Kidney epithelial cell (primary cell): ENCODE measurements around the gene KCTD10. TPM values are rescaled to one million over a fixed set of nuclear protein-coding genes. Genes with fewer than 3 reads are reported as not detected.
"Not testable (repeated sequence)": the region's sequence is repeated elsewhere in the genome, so short reads cannot be mapped to it uniquely, and the experiment has no call there.

ENCODE experiments used
- DNase-seq: peaks from one replicate; pipeline ENCODE4 v3.0.0-alpha.2; 2010; ENCODE audit warnings: low read depth
- H3K27me3 ChIP-seq: 2 replicates; pipeline ENCODE4 v1.6.0; 2011; ENCODE audit warnings: low read length; ENCODE audit not compliant: control insufficient read depth, insufficient read depth
- H3K36me3 ChIP-seq: 2 replicates; pipeline ENCODE4 v1.5.1; 2011; ENCODE audit warnings: low read length; ENCODE audit not compliant: control insufficient read depth, insufficient read depth
- H3K4me3 ChIP-seq: 2 replicates; pipeline ENCODE4 v1.5.1; 2011; ENCODE audit warnings: low read depth, mild to moderate bottlenecking, control low read depth, low read length
- total RNA-seq: library from RNA; depleted of rRNA; stranded (reverse); fragments of >200 nt; gene quantifications from 2 replicates; pipeline ENCODE4 v1.2.3, GENCODE V29; 2015
- TF ChIP-seq, protein P1 (sequence below): IDR thresholded peaks from 2 replicates; pipeline ENCODE4 v1.5.1; 2011; ENCODE audit warnings: mild to moderate bottlenecking, moderate library complexity, low read length, control low read depth, inconsistent platforms; ENCODE audit not compliant: insufficient read depth, poor library complexity, severe bottlenecking

The KCTD10 gene
- total RNA-seq, 1 donor from 2014 or later, result 37.9 TPM

- Histone ChIP-seq H3K36me3 (no peaks in the 10 kb centered on the region), H3K27me3 (no peaks in the 10 kb centered on the region), H3K4me3 (peak overlapping the region; percentile 69)
- TF ChIP-seq, protein P1, sequence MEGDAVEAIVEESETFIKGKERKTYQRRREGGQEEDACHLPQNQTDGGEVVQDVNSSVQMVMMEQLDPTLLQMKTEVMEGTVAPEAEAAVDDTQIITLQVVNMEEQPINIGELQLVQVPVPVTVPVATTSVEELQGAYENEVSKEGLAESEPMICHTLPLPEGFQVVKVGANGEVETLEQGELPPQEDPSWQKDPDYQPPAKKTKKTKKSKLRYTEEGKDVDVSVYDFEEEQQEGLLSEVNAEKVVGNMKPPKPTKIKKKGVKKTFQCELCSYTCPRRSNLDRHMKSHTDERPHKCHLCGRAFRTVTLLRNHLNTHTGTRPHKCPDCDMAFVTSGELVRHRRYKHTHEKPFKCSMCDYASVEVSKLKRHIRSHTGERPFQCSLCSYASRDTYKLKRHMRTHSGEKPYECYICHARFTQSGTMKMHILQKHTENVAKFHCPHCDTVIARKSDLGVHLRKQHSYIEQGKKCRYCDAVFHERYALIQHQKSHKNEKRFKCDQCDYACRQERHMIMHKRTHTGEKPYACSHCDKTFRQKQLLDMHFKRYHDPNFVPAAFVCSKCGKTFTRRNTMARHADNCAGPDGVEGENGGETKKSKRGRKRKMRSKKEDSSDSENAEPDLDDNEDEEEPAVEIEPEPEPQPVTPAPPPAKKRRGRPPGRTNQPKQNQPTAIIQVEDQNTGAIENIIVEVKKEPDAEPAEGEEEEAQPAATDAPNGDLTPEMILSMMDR, result no peak
- DNase-seq, result no peak
Observed at GRCh38 chr12:109476807-109477184, 304 bp downstream of the KCTD10 start.

DNA sequence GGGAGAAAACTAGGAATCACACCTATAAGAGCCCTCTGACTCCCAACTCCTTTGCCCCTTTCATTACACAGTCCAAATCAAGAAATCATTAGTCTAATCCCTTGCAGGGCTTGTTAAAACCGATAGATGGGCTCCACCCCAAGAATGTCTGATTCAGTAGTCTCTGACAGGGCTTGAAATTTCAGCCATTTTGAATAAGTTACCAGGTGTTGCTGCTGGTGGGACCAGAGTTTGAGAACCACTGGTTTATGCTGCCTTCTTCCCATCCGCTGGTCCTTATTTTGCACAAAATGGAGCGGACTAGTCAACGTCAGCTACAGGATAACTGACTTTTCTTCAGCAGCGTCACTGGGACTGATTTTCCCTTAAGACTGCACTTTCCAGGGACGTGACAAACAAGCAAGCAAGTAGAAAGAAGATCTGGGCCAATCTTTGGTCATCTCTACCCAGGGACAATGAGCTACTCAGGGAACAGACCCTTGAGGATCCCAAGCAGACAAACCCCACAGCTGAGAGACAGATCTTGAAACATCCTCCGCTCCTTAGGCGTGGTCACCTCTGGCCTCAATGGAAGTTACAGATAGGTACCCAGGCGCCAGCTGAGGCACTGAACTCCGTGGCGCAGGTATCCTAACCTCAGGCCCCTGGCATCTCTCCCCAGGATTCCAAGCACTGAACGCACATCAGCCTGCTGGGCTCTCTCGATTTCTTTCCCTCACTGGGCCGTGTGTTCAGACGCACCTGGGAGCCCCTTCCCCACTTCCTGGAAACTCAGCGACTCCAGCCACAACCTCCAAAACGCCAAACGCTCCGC is 900 bp downstream of the KCTD10 start:
- TF ChIP-seq, protein P1, result no peak
- Histone ChIP-seq H3K27me3 (no peaks in the 10 kb centered on the region), H3K36me3 (no peaks in the 10 kb centered on the region), H3K4me3 (peak overlapping the region; percentile 69)
- DNase-seq, result no peak

GRCh38 chr12:109475121-109475520 is 2.0 kb downstream of the KCTD10 start:
- no peak overlapping the region for H3K4me3 ChIP-seq
- TF ChIP-seq, protein P1, result no peak
- DNase-seq, result no peak
- no peaks in the 10 kb centered on the region for H3K36me3 ChIP-seq
- H3K27me3 ChIP-seq, result no peaks in the 10 kb centered on the region

DNA sequence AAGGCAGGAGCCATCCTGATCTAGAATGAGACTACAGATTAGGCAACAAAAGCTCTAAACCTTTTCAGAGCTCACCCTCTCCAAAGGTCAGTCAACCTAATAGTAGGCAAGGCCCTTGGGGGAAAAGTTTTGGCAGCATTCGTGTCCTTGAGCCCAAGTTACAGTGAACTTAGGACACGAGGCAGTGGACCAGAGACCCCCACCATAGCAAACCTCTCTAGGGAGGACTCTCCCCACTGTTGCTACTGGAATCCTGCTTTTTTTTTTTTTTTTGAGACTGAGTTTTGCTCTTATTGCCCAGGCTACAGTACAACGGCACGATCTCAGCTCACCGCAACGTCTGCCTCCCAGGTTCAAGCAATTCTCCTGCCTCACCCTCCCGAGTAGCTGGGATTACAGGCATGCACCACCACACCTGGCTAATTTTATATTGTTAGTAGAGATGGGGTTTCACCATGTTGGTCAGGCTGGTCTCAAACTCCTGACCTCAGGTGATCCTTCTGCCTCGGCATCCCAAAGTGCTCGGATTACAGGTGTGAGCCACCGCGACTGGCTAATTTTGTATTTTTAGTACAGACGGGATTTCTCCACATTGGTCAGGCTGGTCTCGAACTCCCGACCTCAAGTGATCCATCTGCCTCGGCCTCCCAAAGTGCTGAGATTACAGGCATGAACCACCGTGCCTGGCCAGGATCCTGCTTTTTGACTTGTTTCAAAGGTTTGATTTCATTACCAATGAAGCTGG is 3.4 kb downstream of the KCTD10 start:
- H3K36me3 ChIP-seq, H3K27me3 ChIP-seq, DNase-seq, H3K4me3 ChIP-seq: not testable (repeated sequence)

- no peak overlapping the region for H3K4me3 ChIP-seq
- H3K27me3 ChIP-seq, result no peaks in the 10 kb centered on the region
- DNase-seq, result no peak
- H3K36me3 ChIP-seq, result no peaks in the 10 kb centered on the region
- TF ChIP-seq, protein P1, result no peak
Observed at GRCh38 chr12:109473006-109473405, 4.1 kb downstream of the KCTD10 start.

DNA sequence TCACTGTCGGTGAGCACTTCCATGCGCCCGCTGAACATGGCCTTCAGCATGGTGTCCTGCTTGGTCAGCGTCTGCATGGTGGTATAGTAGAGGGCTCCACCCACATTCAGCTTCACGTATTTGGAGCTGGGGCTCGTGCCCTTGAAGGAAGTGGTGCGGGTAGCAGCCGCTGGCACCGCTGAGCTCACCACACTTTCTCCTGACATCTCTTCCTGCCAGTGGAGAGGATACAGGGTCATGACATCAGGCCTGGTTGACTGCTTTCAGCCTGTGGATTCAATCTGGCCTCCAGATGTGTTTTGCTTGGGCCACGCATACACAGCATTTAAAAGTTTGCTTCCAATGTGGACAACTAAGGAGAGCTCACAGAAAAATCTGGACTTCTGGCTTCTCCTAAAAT is 7.6 kb downstream of the KCTD10 start:
- Histone ChIP-seq H3K36me3 (no peaks in the 10 kb centered on the region), H3K4me3 (no peak overlapping the region), H3K27me3 (no peaks in the 10 kb centered on the region)
- TF ChIP-seq, protein P1, result no peak
- DNase-seq, result no peak
